GM19438 (cell line): ENCODE measurements around the gene PRAMEF1.
"Not testable (repeated sequence)": the region's sequence is repeated elsewhere in the genome, so short reads cannot be mapped to it uniquely, and the experiment has no call there.

Experiments
- ATAC-seq: cut with Tn5 transposase; IDR thresholded peaks from one replicate; pipeline ENCODE4 v1.9.1; 2021; ENCODE audit warnings: low read depth; ENCODE audit not compliant: unreplicated experiment

The PRAMEF1 gene

DNA sequence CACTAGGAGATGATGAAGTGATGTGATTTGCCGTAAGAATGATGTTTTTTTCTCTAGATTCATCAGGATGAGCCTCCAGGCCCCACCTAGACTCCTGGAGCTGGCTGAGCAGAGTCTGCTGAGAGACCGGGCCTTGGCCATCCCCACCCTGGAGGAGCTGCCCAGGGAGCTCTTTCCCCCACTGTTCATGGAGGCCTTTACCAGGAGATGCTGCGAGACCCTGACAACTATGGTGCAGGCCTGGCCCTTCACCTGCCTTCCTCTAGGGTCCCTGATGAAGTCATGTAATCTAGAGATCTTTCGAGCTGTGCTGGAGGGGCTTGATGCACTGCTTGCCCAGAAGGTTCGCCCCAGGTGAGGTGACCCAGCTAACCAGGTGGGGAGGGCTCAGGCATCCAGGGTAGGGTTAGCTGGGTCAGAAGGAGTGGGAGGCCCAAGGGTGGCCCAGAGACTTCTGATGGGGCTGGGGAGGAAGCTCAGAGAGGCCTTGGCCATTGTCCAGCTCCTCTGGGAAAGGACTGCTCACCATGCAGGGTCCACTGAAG lies 16.3 kb upstream of the PRAMEF1 start:
- ATAC-seq, result no peak

DNA sequence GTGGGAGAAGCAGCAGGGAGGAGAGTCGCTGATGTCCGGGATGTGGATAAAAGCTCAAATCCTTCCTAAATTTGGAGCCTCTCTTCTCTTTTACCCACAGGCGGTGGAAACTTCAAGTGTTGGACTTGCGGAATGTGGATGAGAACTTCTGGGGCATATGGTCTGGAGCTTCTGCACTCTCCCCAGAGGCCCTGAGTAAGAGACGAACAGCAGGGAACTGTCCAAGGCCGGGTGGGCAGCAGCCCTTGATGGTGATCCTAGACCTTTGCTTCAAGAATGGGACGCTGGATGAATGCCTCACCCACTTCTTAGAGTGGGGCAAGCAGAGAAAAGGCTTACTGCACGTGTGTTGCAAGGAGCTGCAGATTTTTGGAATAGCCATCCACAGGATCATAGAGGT lies 15.8 kb upstream of the PRAMEF1 start:
- ATAC-seq, result no peak

GRCh38 chr1:12776801-12777557 lies 14.2 kb upstream of the PRAMEF1 start:
- ATAC-seq, result no peak

DNA sequence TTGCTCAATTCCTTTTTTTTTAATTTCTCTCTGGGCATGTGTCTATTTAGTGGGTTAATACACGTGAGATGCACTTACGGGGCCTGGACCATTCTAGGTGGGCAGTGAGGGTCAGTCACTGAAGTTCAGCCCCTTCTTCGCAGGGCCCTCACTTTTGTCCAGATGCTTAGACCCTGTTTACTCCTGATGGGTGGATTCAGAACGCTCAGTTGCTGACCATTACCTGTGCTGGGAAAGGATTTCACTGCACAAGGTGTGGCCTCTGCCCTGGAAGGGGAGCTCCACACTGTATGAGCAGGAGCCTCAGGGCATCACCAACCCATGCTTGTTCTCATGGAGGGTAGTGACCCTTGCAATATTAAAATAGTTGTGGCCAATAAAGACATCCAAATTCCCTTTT lies 13.1 kb upstream of the PRAMEF1 start:
- ATAC-seq, result no peak

DNA sequence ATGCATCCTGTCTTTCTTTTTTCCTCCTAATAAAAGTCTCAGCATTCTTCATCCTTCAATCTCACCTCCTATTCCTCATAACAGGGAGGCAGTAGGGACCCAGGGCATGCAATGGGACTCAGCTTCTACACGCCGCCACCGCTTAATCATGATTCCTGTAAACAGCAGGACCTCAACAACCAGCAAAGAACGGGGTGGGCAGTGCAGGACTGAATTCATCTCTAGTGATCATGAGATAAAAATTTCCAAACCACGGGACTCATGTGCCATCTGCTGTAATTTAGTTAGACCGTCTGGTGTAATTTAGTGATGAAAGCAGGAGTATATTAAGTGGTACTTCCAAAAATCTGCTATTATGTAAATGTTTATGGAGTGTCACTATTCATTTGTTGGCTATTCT lies 12.3 kb upstream of the PRAMEF1 start:
- ATAC-seq, result no peak

- not testable (repeated sequence) for ATAC-seq
Observed at GRCh38 chr1:12781488-12781887, 9.7 kb upstream of the PRAMEF1 start.

- ATAC-seq, result not testable (repeated sequence)
Observed at GRCh38 chr1:12783783-12784182, 7.4 kb upstream of the PRAMEF1 start.

- ATAC-seq, result not testable (repeated sequence)
Observed at GRCh38 chr1:12784729-12785128, 6.5 kb upstream of the PRAMEF1 start.

- no peak for ATAC-seq
Observed at GRCh38 chr1:12798911-12799310, 7.7 kb downstream of the PRAMEF1 start.

- ATAC-seq, result no peak
Observed at GRCh38 chr1:12799730-12800129, 8.5 kb downstream of the PRAMEF1 start.

- no peak for ATAC-seq
Observed at GRCh38 chr1:12809933-12810332, 18.7 kb downstream of the PRAMEF1 start.

- no peak for ATAC-seq
Observed at GRCh38 chr1:12810691-12811408, 19.7 kb downstream of the PRAMEF1 start.

GRCh38 chr1:12811409-12811784 lies 20.2 kb downstream of the PRAMEF1 start:
- no peak for ATAC-seq

DNA sequence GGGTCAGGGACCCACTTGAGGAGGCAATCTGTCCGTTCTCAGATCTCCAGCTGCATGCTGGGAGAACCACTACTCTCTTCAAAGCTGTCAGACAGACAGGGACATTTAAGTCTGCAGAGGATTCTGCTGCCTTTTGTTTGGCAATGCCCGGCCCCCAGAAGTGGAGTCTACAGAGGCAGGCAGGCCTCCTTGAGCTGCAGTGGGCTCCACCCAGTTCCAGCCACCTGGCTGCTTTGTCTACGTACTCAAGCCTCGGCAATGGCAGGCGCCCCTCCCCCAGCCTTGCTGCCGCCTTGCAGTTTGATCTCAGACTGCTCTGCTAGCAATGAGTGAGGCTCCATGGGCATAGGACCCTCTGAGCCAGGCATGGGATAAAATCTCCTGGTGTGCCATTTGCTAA lies 27.9 kb downstream of the PRAMEF1 start:
- not testable (repeated sequence) for ATAC-seq

- ATAC-seq, result not testable (repeated sequence)
Observed at GRCh38 chr1:12831310-12831709, 40.1 kb downstream of the PRAMEF1 start, which contains the start of gene PRAMEF11. Gene PRAMEF11, minus strand, starts transcription at chr1:12831410. Its CDS starts 2,621 bp downstream, at chr1:12828789.

DNA sequence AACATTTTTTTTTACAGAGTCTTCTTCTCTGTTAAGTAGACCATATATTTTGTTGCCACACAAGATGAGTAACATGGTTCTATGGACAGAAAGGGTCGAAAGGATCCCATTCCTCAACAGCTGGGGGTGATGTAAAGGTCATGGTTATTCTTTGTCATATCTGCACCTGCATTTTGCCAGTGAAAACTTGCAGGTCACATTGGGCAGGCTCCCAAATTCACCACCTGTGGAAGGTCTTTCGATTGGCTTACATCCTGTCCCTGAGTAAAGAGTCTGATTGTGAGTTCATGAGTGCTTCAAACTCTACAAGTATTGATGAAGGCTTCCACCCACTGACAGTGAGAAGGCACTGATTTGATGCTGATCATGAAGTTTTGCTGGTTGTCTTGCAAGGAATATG lies 42.1 kb downstream of the PRAMEF1 start:
- not testable (repeated sequence) for ATAC-seq
